HG03520 (cell line): ENCODE data around the gene PATJ.

Experiments used
- ATAC-seq: cut with Tn5 transposase; IDR thresholded peaks from one replicate; pipeline ENCODE4 v1.9.1; 2021; ENCODE audit warnings: mild to moderate bottlenecking, moderate library complexity; ENCODE audit not compliant: unreplicated experiment

Gene PATJ

DNA sequence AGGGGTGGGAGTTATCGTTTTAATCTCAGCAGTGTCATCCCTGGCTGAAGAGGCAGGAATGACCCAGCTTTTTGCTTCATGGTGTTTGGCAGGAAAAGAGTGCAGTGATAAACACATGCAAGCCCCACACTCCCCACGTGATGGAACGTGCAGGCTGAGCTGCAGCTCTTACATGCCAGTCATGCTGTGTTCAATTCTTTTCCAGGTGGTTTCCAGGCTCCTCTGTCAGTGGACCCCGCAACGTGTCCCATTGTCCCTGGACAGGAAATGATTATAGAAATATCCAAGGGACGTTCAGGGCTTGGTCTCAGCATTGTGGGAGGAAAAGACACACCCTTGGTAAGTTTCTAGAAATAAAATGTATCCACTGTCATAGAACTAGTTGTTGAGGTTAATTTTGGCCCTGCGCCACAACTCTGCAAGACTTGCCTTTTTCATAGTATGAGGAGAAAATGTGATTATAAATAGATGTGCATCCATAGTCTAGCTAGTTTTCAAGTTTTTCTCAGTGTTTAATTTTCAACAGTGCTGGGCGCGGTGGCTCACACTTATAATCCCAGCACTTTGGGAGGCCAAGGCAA lies 342.1 kb downstream of the PATJ start:
- ATAC-seq: no peak

DNA sequence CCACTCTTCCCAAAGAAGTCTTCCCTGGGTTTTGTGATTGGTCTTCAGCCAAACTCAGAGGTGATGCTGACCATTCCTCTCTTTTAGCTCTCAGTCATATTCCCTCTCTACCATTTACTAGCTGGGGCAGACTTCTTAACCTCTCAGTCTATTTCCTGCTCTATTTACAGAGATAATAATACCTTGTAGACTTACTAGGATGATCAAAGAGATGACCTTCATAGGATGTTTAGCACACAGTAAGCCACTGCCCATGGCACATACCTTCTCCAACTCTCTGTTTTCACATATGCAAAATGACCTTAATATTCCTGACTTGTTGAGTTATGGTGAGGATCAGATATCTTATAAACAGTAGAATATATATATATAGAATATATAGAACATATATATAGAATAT lies 346.2 kb downstream of the PATJ start:
- no peak for ATAC-seq

DNA sequence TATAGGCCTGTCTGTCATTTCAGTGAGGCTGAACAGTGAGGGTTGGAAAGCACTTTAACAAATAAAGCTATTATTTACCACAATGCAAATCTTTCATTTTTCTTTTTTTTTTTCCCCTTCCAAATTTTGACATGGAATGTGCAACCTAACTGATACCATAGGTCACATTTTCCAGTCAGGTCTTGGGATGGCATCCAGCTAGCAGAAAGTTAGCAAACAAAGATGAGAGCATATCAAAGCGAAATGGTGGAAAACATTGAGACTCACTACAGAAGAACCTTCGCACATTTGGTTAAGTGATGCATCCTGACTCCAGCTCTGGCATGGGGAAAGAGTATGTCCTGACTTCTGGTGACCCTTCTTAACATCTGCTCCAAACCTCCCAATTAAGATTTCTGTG lies 347.3 kb downstream of the PATJ start:
- no peak for ATAC-seq

DNA sequence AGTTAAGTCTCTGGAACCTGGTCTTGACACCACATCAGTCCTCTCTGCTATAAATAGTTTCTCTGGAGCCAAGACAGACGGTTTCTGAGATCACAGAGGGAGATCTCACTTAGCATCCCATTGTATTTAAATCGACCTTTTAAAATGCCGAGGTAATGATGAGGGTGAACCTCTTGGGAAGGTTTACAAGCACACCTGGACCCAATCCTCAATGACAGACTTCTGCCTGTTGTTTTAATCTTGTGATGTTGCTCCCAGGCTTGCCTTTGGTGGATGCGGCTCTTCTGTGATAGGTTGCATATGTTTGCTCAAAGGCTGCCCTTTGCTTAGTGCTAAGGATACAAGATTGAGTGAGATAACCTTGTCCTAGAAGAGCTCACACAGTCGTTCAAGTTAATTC lies 347.7 kb downstream of the PATJ start:
- no peak for ATAC-seq

DNA sequence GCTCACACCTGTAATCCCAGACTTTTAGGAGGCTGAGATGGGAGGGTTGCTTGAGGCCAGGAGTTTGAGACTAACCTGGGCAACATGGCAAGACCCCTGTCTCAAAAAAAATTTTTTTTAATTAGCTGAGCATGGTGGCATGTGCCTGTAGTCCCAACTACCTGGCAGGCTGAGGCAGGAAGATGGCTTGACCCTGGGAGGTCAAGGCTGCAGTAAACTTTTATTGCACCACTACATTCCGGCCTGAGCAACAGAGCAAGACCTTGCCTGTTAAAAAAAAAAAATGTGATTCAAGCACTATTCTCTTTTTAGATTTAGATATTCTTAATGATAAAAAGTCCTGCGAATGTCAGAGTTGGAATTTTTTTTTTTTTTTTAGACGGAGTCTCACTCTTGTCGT lies 349.8 kb downstream of the PATJ start:
- ATAC-seq: no peak

DNA sequence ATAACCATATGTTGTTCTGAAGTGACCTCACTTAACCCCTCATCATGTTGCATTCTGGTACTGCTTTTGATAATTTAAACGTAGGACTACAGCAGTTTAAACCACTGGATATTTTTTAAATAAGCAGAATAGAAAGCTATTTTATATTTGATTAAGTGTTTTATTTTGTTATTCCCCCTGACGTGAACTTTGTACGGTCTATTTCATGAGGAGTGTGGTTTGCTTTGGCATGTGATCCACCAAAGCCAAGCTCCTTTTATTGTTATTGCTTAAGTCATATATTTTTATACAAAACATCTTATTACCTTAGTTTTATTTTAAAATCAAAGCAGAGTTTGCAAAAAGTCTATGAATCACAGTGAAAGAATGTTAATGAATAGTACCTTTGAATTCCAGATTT lies 351.0 kb downstream of the PATJ start:
- ATAC-seq: no peak

DNA sequence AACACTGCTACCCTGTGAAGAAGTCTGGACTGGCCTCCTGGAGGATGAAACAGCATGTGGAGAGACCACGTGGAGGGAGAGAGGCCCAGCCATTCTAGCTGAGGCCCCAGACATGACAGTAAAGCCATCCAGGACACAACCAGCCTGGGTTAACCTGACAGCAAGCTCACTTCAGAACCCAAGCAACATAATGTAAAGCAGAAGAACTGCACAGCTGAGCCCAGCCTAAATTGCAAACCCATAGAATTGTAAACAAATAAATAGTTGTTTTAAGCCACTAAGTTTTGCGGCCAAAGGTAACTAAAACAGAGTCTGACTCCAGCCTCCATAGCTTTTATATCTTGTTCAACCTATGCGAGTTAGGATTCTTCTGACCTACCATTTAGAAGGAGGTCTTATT lies 355.2 kb downstream of the PATJ start:
- no peak for ATAC-seq

DNA sequence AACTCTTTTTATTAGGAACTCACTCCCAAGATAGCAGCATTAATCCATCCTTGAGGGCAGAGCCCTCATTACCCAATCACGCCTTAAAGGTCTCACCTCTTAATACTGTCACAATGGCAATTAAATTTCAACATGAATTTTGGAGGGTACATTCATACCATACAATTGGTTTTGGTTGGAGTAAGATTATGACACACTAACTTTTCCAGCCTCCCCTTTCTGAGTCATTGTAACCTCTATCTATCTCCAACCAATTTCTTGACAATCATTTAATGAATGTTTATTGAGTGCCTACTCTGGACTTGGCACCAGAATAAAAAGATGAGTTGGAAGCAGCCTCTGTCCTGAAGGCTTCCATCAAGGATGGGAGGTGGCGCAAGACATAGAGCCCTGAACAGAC lies 358.2 kb downstream of the PATJ start:
- ATAC-seq: no peak

DNA sequence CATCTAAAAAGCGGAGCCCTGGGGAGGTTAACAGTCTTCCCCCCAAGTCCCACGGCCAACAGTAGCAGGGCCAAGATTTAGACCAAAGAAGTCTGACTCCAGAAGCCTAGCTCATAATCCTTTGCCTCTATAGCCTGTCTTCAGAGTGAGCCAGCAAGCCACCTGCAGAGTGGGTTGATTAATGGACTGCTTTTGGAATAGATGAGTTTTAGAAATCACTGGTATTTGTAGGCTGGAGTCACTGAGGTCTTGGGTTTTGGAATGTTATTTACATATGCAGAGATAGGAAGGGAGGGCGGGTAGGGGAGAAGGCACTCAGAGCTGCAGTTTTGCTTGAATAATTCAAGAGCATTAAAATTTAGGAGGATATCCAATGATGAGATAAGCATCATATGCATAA lies 361.6 kb downstream of the PATJ start:
- no peak for ATAC-seq

DNA sequence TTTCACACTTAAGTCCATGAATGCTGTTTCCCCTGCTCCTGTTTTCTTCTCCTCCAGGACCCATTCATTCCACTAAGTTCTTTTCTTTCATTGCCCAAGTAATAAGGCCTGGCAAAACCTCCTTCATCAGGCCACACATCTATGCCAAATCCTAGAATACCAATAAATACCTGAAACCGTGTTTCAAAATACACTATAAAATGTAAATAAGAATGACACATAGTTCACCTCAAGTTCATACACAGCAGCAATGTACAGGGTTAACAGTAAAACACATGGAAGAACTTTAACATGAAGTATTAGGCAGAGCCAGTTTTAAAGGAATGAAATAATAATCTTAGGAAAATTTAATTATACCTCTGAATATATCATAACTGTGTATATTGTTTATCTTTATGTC lies 365.6 kb downstream of the PATJ start:
- no peak for ATAC-seq

DNA sequence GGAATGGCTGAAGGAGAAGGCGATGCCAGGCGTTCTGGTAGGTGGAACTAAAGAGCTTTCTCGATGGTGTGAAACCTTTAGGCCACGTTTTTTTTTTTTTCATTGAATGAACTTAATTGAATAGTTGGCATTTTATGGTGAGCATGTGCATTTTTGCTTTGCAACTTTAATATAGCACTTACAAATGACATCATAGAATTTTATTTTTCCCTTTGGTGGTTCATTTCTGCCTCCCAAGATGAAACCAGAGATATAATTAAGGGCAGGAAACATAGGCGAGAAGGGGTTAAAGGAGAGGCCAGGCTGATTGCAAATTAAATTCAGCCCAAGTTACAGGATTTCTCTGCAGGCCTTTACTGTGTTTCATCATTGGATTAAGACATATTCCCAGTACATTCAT lies 366.8 kb downstream of the PATJ start:
- ATAC-seq: no peak

DNA sequence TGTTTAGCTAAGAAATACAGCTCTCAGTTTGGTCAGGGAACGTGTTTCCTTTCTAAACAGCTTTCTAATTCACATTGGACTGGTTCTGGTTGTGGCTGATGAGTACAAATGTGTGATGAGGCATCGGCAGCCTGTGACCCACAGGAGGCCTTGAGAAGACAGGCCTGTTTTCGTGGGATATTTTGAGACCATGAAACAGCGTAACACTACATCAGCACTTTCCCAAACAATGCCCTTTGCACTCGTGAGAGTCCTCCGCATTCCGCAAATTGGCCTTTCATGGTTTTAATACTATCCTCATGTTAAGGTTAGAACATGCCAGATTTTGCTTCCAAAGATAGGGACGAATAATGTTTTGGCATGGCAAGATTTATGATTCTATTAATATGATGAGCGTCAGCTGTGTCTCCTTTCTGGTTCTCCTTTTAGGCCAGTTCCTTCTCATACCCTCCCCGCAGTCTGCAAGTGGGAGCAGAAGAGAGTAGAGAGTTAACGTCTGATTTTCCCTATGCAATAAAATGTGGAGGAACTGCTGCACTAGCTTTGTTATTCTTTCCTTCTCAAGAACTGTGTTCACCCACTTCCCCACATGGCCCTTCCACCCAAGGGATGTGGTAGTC lies 368.0 kb downstream of the PATJ start:
- ATAC-seq: no peak

DNA sequence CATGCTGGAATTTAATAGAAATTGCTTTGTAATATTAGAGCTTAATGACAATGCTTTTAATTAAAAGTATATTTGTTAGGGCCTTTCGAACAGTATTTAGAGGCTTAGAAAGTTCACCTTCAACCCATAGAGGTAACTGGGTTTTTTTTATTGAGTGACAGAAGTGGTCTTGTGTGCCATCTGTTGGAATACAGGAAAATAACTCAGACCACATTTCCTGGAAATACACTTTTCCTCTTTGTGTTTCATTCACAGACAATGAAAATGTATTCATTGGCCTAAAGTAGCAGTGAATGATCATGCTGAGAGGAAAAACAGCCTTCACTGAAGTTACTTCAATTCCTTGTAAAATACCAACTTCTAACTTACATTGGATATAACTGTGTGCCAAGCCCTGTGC lies 368.8 kb downstream of the PATJ start:
- no peak for ATAC-seq

DNA sequence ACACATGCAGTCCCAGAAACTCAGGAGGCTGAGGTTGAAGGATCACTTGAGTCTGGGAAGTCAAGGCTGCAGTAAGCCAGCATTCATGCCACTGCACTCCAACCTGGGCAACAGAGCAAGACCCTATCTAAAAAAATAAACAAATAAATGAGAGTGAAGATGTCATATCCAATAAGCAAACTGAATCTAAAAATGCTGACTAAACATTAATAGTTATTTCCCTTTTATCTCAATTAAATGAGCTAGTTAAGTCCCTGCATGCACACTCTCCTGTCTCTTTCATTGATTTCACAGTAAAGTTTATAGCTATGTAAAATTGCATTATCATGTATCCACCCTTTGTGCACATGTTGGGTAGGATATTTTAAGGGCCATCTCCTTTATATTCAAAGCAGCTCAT lies 371.2 kb downstream of the PATJ start:
- ATAC-seq: no peak

DNA sequence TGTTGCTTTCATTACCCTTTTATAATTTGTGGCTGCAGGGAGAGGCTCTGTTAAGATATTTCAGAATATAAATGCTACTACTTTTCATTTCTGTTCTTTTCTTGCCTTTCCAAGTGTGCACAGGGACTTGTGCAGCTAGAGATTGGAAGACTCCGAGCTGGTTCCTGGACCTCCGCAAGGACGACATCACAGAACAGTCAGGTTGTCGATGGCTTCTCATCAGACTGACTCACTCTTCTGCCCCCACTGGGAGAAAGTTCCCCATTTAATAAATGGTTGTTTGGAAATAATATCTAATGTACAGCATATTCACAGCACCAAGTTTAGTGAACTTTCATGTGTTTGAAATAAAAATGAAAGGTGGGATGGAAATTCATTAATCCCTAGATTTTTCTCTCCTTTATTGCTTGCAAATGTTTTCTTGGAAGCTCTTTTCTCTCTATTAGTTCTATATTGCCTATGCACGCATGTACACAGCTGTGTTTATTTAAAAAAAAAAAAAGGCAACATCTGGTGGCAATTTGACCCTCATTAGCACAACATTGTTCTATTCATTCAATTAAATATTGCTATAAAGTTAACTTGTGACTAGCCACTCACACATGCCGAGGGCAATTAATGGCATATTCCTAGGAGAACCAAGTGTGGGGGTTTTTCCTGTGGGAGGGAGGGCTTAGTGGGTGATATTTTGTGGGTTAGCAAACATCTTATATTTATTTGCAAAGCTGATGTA lies 374.9 kb downstream of the PATJ start:
- no peak for ATAC-seq

DNA sequence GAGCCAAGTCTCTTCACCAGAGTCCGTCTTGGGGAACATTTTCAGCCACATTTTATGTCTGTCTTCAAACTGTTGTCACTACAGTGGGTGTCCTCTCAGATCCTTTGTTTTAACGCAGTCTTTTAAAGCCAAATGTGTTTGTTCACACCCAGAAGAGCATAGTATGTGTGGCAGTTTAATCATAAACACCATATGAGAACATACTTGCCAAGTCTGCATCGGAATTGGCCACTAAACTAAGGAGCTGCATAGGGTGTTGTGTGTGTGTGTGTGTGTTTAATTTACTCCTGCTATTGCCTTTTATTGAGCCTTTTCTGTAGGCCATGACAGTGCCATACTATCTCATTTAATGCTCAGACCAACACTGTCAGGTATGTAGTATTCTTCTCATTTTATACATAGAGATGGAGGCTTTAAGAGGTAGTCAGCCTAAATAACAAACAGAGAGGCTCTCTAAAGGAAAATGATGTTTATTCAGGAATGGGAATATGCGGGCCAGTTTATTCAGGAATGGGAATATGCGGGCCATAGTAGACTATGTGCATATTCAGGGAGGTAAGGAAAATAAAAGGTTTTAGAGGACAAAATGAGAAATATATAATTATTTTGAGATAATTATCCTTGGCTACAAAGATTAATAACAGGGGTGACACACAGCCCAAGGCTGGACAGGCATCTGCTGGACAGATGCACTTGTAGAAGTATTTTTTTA lies 384.5 kb downstream of the PATJ start:
- no peak for ATAC-seq

DNA sequence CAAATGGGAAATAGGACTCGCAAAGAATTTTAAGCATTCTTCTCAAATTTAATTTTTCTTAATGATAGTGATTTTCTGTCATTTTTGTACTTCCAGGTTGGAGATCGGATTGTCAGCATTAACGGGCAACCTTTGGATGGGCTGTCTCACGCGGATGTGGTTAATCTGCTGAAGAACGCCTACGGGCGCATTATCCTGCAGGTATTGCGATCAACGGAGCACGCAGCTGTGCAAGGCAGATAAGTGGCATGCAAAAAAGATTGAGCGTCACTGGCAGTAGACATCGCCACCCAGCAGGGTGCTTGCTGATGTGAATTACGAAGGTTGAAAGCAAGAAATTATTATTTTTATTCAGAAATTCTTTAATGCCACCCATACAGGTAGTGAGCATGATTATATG lies 386.5 kb downstream of the PATJ start:
- ATAC-seq: no peak

DNA sequence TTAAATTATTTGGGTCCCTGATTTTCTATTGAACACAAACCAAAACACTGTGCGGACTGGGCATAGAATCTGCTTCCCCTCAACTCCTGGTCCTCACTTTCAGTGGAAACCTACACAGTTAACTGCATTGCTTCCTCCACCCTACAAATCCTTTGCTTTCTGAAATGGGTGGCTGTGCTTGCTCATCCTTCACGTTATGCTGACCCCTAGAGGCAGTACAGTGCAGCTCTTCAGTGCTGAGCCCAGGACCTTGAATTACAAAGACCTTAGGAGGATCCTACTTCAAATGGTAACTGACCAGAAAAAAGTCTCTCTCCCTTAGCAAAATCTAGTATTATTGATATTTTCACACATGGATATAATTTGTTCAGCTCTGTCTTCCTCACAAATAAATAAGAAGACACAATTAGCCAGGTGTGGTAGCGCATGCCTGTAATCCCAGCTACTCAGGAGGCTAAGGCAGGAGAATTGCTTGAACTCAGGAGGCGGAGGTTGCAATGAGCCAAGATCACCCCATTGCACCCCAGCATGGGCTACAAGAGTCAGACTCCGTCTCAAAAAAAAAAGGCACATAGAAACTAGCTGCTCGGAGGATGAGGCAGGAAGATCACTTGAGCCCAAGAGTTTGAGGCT lies 388.9 kb downstream of the PATJ start:
- peak; percentile 95 for ATAC-seq

DNA sequence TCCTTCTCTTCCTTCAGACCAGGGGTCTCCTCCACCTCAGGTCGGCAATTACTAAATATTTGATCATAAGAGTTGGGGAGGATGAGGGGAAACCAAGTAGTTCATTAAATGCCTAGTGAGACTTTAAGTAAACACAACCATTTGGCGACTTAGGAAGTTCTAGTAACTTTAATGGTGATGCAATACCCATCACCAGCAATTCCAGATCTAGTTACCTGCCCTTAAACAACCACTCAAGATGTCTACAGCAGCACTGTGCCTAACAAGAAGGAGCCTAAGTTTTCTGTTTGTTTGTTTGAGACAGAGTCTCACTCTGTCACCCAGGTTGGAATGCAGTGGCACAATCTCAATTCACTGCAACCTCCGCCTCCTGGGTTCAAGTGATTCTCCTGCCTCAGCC lies 395.7 kb downstream of the PATJ start:
- no peak for ATAC-seq

DNA sequence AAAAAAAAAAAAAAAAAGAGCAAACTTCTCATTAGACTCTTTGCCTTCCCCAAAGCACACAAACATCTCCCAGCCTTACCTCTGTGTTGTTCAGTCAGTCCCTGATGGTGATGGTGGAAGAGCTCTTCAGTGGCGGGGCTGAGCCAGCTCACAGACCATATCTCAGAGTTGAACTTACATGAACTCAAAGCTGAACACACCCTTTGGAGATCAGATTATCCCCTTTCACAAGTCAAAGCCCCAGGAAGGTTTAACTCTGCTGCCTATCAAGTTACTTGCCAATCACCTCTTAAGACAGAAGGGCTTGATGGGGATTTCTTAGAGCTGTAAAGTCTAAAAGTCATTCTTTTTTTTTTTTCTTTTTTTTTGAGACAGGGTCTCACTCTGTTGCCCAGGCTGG lies 397.1 kb downstream of the PATJ start:
- no peak for ATAC-seq

DNA sequence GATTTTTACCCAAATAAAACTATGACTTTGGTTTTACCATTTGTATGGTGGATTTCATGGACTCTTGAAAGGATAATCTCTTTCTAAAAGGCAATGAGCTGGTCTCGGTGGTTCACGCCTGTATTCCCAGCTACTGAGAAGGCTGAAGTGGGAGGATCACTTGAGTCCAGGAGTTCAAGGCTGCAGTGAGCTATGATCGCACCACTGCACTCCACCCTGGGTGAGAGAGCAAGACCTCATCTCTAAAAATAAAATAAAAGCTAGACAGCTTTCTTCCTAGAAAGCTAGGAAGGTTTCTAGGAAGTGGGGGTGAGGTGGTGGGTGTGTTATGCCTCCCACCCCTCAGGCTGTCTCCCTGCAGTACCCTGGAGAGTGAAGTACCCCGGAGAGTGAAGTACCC lies 398.4 kb downstream of the PATJ start:
- no peak for ATAC-seq

DNA sequence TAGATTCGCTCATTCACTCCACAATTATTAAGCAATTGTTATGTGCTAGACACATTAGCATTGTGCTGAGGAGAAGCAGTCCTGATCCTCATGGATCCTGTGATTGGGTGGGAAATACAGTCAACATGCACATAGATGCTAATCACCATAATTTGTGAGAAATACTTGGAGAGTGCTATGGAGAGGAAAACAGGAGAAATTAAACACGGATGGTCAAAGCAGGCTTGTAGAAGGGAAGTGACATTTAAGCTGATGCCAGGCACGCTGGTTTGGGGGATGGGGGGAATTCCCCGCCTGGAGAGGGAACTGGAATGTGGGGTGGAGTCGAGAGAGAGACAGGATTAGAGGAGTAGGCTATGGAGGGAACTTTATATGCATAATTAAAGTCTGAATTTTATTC lies 400.2 kb downstream of the PATJ start:
- no peak for ATAC-seq
